ENCODE results near the gene ZFP2.
"Not testable (repeated sequence)": the region's sequence is repeated elsewhere in the genome, so short reads cannot be mapped to it uniquely, and the experiment has no call there.

The ZFP2 gene

DNA sequence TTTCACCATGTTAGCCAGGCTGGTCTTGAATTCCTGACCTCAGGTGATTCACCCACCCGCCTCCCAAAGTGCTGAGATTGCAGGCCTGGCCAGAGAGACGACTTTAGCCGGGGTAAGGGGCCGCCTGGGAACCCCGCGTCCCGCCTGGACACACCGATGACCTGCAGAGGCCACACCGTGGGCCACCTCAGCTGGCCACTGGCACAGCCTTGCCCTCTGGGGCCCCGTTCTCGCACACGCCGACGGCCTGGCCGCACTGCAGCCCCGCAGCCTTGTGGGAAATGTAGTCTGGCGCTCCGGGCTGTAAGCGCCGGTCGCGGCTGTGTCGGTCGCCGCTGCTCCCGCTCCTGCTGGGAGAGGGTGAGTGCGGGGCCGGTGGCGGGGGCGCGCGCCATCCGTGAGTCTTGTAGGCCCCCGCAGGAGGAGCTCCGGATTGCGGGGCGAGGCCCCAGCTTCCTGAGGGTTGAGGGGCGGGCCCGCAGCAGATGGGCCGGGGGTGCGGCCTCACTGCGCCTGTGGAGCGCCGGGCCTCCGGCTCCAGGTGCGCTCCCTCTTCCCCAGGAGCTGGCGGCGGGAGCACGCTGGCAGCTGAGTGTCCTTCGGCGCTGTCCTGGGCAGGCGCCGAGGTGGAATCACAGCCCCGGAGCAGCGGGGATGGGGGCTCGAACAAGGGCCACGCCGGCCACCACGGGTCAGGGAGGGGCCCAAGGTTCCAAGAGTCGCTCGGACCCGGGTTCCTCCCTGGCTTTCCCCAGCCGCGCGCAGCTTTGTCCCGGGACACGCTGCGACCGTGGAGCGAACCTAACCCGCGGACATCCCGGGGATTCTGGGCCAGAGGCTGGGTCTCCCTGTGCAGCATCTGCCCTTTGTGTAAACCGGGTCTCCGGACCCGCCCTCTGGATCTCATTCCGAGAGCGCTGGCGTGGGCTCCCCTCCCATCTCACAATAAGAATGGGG, at the start of gene ZFP2:
Gene ZFP2 (plus strand): TSS at position 299 of the 957 bp plus-strand sequence. CDS start 35,401 bp downstream, outside the sequence.
- Histone ChIP-seq H3K36me3 (ENCODE audit: insufficient read depth, low read length) (no peaks in the 10 kb centered on the region), H3K4me1 (ENCODE audit: control insufficient read depth, insufficient read depth, low read length, unreplicated experiment) (no peaks in the 10 kb centered on the region), H3K4me3 (ENCODE audit: low read depth, low read length) (peak within 1 kb of the TSS; percentile 89), H3K27ac (ENCODE audit: low read depth, low read length) (no peak within 1 kb of the TSS), H3K79me2 (ENCODE audit: control insufficient read depth, insufficient read depth, low read length, unreplicated experiment) (no peaks in the 10 kb centered on the region), H3K27me3 (ENCODE audit: insufficient read depth, low read length) (no peaks in the 10 kb centered on the region), H2AFZ (ENCODE audit: low read length, unreplicated experiment) (peak within 1 kb of the TSS; percentile 94)

DNA sequence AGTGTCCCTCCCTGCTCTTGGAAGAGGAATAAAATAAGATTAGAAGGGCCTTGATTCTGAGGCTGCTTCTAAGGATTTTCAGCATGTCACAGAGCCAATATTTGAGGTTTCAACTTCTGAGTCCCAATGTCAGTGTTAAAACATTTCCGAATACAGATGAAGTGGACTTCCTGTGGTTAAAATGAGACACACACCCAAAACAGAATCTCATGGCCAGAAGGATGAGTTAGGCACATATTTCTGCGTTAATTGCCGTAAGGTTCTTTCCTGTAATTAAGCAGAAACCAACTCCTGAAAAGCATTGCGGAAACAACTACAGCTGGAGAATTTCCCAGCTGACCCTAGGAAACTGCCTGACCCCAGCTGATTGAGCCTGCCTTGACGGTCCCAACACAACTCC, 46.4 kb upstream of the ZFP2 start:
- Histone ChIP-seq H3K79me2 (ENCODE audit: control insufficient read depth, insufficient read depth, low read length, unreplicated experiment) (no peaks in the 10 kb centered on the region), H3K4me3 (ENCODE audit: low read depth, low read length) (no peak overlapping the region), H2AFZ (ENCODE audit: low read length, unreplicated experiment) (no peak overlapping the region), H3K27ac (ENCODE audit: low read depth, low read length) (no peak overlapping the region), H3K27me3 (ENCODE audit: insufficient read depth, low read length) (peaks cover 4% of the 10 kb centered on the region; the same call in 1 of the 2 replicates), H3K36me3 (ENCODE audit: insufficient read depth, low read length) (no peaks in the 10 kb centered on the region), H3K4me1 (ENCODE audit: control insufficient read depth, insufficient read depth, low read length, unreplicated experiment) (no peaks in the 10 kb centered on the region)

DNA sequence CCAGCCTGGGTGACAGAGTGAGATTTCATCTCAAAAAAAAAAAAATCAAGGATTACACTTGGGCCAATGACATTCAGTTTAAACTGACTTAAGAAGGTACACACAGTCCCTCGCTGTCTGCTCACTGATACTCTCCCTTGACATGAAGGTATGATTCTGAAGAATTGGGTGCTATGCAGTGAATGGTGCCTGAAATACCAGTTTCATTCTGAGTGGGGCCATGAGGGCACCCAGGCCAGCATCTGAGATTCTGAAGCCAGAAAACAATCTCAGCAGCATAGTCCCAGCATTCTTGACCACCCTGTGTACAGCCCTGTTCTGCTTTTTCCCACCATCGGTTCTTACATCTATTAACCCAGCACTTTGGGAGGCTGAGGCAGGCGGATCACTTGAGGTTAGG, 43.8 kb upstream of the ZFP2 start:
- no peaks in the 10 kb centered on the region for H3K36me3 ChIP-seq (ENCODE audit: insufficient read depth, low read length)
- no peak overlapping the region for H2AFZ ChIP-seq (ENCODE audit: low read length, unreplicated experiment)
- peaks cover 4% of the 10 kb centered on the region; the same call in 1 of the 2 replicates for H3K27me3 ChIP-seq (ENCODE audit: insufficient read depth, low read length)
- no peak overlapping the region for H3K27ac ChIP-seq (ENCODE audit: low read depth, low read length)
- H3K79me2 ChIP-seq (ENCODE audit: control insufficient read depth, insufficient read depth, low read length, unreplicated experiment), result no peaks in the 10 kb centered on the region
- H3K4me3 ChIP-seq (ENCODE audit: low read depth, low read length), result no peak overlapping the region
- no peaks in the 10 kb centered on the region for H3K4me1 ChIP-seq (ENCODE audit: control insufficient read depth, insufficient read depth, low read length, unreplicated experiment)

DNA sequence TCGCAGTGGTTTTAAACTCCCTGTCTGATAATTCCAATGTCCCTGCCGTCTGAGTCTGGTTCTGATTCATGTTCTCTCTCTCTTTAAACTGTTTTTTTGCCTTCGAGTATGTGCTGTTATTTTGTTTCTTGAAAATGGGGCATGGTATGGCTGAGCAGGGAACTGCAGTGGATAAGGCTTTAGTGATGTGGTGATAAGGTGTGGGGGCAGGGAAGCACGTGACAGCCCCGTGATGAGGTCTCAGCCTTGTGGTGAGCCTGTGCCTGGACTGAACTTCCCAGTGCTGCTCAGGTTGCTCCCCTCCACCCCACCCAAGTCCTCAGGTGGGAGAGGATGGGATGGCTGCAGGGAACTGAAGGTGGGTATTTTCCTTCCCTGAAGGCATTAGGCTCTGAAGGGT, 41.4 kb upstream of the ZFP2 start:
- Histone ChIP-seq H3K36me3 (ENCODE audit: insufficient read depth, low read length) (no peaks in the 10 kb centered on the region), H3K79me2 (ENCODE audit: control insufficient read depth, insufficient read depth, low read length, unreplicated experiment) (no peaks in the 10 kb centered on the region), H2AFZ (ENCODE audit: low read length, unreplicated experiment) (no peak overlapping the region), H3K4me1 (ENCODE audit: control insufficient read depth, insufficient read depth, low read length, unreplicated experiment) (no peaks in the 10 kb centered on the region), H3K4me3 (ENCODE audit: low read depth, low read length) (no peak overlapping the region), H3K27me3 (ENCODE audit: insufficient read depth, low read length) (no peaks in the 10 kb centered on the region), H3K27ac (ENCODE audit: low read depth, low read length) (no peak overlapping the region)

DNA sequence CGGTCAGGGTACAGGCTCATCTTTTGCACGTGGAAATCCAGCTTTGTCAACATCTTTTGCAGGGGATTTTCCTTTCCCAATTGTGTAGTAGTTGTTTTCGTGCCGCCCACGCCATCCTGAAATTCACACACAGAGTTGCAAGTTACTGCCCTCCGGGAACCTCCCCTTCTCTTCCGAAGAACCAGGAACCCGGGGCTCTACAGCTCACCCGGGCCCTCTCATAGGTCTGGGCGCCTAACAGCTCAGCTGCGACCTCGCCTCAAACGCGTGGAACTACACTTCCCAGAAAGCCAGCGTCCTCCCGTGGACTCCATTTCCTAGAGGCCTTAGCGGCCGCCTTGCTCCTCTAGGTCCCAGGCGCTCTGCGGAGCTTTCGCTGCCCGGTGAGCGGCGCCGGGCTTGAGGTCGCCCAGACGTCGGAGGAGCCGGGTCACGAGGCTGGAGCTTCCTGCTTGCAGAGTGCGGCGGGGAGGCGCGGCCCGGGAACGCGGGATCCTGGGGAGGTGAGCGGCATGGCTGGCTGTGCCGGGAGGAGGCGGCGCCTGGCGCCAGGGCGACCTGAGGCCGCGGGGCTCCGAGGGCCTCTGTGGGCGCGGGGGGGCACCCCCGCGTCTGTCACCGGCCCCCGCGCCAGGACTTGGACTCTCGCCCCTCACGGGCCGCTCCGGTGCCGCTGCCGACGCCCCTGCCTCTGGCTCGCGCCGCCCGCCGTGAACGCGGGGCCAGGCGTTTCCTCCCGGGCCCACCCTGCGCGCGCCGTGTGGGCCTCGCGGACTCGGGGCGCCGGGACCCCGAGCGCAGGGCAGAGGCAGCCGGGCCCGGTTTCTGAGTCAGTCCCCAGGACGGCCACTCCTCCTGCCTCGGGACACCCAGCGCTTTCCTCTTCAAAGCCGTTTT, 35.8 kb upstream of the ZFP2 start, which contains the start of gene ZNF354B:
Gene ZNF354B (plus strand): TSS at position 329 of the 897 bp plus-strand sequence. CDS start 1,095 bp downstream, outside the sequence.
- Histone ChIP-seq H3K27me3 (ENCODE audit: insufficient read depth, low read length) (no peaks in the 10 kb centered on the region), H3K4me1 (ENCODE audit: control insufficient read depth, insufficient read depth, low read length, unreplicated experiment) (peaks cover 5% of the 10 kb centered on the region), H3K36me3 (ENCODE audit: insufficient read depth, low read length) (peaks cover 10% of the 10 kb centered on the region; the same call in 1 of the 2 replicates), H3K79me2 (ENCODE audit: control insufficient read depth, insufficient read depth, low read length, unreplicated experiment) (peaks cover 26% of the 10 kb centered on the region), H3K4me3 (ENCODE audit: low read depth, low read length) (peak within 1 kb of the TSS; percentile 84), H3K27ac (ENCODE audit: low read depth, low read length) (peak within 1 kb of the TSS; percentile 53; the same call in 1 of the 2 replicates), H2AFZ (ENCODE audit: low read length, unreplicated experiment) (peak within 1 kb of the TSS; percentile 47)

DNA sequence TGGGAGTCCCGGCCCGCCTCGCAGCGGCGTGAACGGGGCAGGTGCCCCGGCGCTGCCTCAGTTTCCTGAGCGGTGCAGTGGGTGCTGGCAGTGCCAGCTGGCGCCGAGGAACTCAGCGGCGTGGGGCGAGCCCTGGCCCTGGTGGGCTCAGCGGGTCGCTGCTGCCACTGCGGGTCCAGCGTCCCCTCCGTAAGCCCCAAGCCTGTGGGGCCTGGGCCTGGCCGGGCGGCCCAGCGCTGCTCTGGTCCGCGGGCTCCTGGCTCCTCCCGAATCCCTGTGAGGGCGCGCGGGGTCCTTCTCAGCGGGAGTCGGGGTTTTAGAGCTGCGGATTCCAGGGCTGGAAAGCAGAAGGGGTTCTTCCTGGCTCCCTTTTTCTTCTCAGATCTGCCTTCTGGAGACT, 35.1 kb upstream of the ZFP2 start:
- peaks cover 26% of the 10 kb centered on the region for H3K79me2 ChIP-seq (ENCODE audit: control insufficient read depth, insufficient read depth, low read length, unreplicated experiment)
- H2AFZ ChIP-seq (ENCODE audit: low read length, unreplicated experiment); H3K27me3 ChIP-seq (ENCODE audit: insufficient read depth, low read length); H3K4me1 ChIP-seq (ENCODE audit: control insufficient read depth, insufficient read depth, low read length, unreplicated experiment): not testable (repeated sequence)
- H3K27ac ChIP-seq (ENCODE audit: low read depth, low read length), result 0 out of 2 replicates have a peak overlapping the region, but pooled peaks have one; percentile 53
- peak overlapping the region; percentile 84 for H3K4me3 ChIP-seq (ENCODE audit: low read depth, low read length)
- peaks cover 17% of the 10 kb centered on the region for H3K36me3 ChIP-seq (ENCODE audit: insufficient read depth, low read length)

DNA sequence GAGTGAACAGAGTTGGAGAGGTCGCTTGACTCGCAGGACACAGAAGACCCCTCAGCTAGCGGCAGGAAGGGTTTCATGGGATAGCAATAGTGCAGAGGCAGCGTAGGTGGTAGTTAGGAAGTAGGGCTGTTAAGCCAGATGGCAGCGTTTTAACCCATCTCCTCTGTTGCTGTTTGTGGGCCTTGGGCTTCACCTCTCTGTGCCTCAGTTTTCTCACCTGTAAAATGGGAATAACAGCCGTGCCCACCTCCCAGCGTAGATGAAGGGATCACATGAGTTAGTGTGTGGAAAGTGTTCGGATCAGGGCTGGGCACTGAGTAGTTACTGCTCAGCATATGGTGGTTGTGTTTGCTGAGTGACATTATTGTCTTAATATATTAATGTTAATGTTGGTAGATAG, 34.1 kb upstream of the ZFP2 start:
- peaks cover 5% of the 10 kb centered on the region for H3K4me1 ChIP-seq (ENCODE audit: control insufficient read depth, insufficient read depth, low read length, unreplicated experiment)
- no peak overlapping the region for H3K27ac ChIP-seq (ENCODE audit: low read depth, low read length)
- H3K36me3 ChIP-seq (ENCODE audit: insufficient read depth, low read length), result peaks cover 27% of the 10 kb centered on the region
- H2AFZ ChIP-seq (ENCODE audit: low read length, unreplicated experiment), result no peak overlapping the region
- H3K79me2 ChIP-seq (ENCODE audit: control insufficient read depth, insufficient read depth, low read length, unreplicated experiment), result peaks cover 26% of the 10 kb centered on the region
- H3K27me3 ChIP-seq (ENCODE audit: insufficient read depth, low read length), result no peaks in the 10 kb centered on the region
- H3K4me3 ChIP-seq (ENCODE audit: low read depth, low read length), result peak overlapping the region; percentile 68

DNA sequence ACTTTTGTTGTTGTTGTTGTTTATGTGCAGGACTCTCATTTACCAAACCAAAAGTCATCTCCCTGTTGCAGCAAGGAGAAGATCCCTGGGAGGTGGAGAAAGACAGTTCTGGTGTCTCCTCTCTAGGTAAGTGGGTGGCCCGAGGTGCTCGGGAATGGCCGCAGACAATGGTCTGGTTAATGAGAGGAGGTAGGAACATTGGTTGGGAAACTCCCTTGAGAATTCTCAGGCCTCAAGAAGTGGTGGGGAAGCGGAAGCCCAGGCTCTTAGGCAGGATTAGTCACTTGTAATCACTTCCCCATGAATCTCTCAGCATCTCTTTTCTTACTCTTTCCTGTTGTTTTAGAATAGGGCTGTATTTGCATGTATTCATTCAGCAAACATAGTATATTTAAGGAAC, 28.8 kb upstream of the ZFP2 start:
- no peak overlapping the region for H3K27ac ChIP-seq (ENCODE audit: low read depth, low read length)
- peaks cover 17% of the 10 kb centered on the region for H3K79me2 ChIP-seq (ENCODE audit: control insufficient read depth, insufficient read depth, low read length, unreplicated experiment)
- H3K4me3 ChIP-seq (ENCODE audit: low read depth, low read length), result no peak overlapping the region
- no peaks in the 10 kb centered on the region for H3K27me3 ChIP-seq (ENCODE audit: insufficient read depth, low read length)
- no peak overlapping the region for H2AFZ ChIP-seq (ENCODE audit: low read length, unreplicated experiment)
- H3K4me1 ChIP-seq (ENCODE audit: control insufficient read depth, insufficient read depth, low read length, unreplicated experiment), result no peaks in the 10 kb centered on the region
- peaks cover 66% of the 10 kb centered on the region for H3K36me3 ChIP-seq (ENCODE audit: insufficient read depth, low read length)

DNA sequence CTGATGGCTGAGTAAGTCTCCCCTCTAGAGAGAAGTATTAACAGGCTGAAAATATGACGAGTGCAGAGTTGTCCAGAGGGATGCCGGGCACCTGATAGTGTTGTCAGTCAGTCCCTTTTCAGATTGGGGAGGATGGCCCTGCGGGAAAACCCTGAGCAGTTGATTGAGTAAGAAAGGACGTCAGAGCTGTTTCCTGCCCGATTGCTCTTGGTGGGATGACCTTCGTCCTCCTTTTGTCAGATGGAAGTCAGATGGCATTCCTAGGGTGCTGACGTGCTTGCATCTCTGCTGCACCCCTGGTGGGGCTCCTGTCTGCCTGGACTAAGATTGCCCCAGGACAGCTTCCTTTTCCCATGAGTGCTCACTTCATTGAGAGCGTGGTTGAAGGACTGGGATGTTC, 26.1 kb upstream of the ZFP2 start:
- Histone ChIP-seq H3K27me3 (ENCODE audit: insufficient read depth, low read length) (no peaks in the 10 kb centered on the region), H3K79me2 (ENCODE audit: control insufficient read depth, insufficient read depth, low read length, unreplicated experiment) (peaks cover 4% of the 10 kb centered on the region), H3K27ac (ENCODE audit: low read depth, low read length) (no peak overlapping the region), H3K36me3 (ENCODE audit: insufficient read depth, low read length) (peaks cover 82% of the 10 kb centered on the region), H2AFZ (ENCODE audit: low read length, unreplicated experiment) (no peak overlapping the region), H3K4me1 (ENCODE audit: control insufficient read depth, insufficient read depth, low read length, unreplicated experiment) (no peaks in the 10 kb centered on the region), H3K4me3 (ENCODE audit: low read depth, low read length) (no peak overlapping the region)

DNA sequence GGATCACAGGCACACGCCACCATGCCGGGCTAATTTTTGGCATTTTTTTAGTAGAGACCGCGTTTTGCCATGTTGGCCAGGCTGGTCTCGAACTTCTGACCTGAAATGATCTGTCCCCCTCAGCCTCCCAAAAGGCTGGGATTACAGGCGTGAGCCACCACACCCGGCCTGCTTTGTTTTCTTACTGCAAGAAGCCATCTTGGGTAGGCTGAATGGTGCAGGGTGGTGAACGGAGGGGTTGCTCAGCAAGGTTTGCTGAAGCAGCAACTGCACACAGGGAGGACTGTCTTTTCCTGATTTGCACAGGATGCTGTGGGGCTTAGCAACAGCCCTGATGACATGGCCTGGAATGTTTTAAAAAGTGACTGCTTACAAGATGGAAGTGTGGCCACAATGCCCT, 25.3 kb upstream of the ZFP2 start:
- no peak overlapping the region for H2AFZ ChIP-seq (ENCODE audit: low read length, unreplicated experiment)
- no peaks in the 10 kb centered on the region for H3K27me3 ChIP-seq (ENCODE audit: insufficient read depth, low read length)
- H3K36me3 ChIP-seq (ENCODE audit: insufficient read depth, low read length), result peaks cover 84% of the 10 kb centered on the region
- peaks cover 4% of the 10 kb centered on the region for H3K79me2 ChIP-seq (ENCODE audit: control insufficient read depth, insufficient read depth, low read length, unreplicated experiment)
- no peak overlapping the region for H3K4me3 ChIP-seq (ENCODE audit: low read depth, low read length)
- no peaks in the 10 kb centered on the region for H3K4me1 ChIP-seq (ENCODE audit: control insufficient read depth, insufficient read depth, low read length, unreplicated experiment)
- no peak overlapping the region for H3K27ac ChIP-seq (ENCODE audit: low read depth, low read length)

All from ACC112 (cell line).